Adipocyte (in vitro differentiated cells): ENCODE data around the gene TUT1.
"Not testable (repeated sequence)": the region's sequence is repeated elsewhere in the genome, so short reads cannot be mapped to it uniquely, and the experiment has no call there.

Experiments
- DNase-seq: peaks from one replicate; pipeline ENCODE4 v3.0.0-alpha.2; 2015; ENCODE audit warnings: low read depth
- H3K27me3 ChIP-seq: replicated peaks from 2 replicates; pipeline ENCODE4 v1.7.0; 2013; ENCODE audit warnings: mild to moderate bottlenecking, low read length, moderate library complexity; ENCODE audit not compliant: control insufficient read depth, insufficient read depth
- H3K36me3 ChIP-seq: 2 replicates; pipeline ENCODE4 v1.7.0; 2013; ENCODE audit warnings: low read length, mild to moderate bottlenecking, moderate library complexity; ENCODE audit not compliant: control insufficient read depth, insufficient read depth, severe bottlenecking
- H3K4me1 ChIP-seq: 2 replicates; pipeline ENCODE4 v1.7.0; 2013; ENCODE audit warnings: mild to moderate bottlenecking, low read length, moderate library complexity; ENCODE audit not compliant: control insufficient read depth, insufficient read depth
- H3K4me3 ChIP-seq: 2 replicates; pipeline ENCODE4 v1.7.0; 2013; ENCODE audit warnings: mild to moderate bottlenecking, low read length, moderate library complexity
- H3K9ac ChIP-seq: 2 replicates; pipeline ENCODE4 v1.7.0; 2013; ENCODE audit warnings: mild to moderate bottlenecking, low read length, moderate library complexity
- H3K9me3 ChIP-seq: 2 replicates; pipeline ENCODE4 v1.7.0; 2013; ENCODE audit warnings: mild to moderate bottlenecking, low read length, moderate library complexity; ENCODE audit not compliant: control insufficient read depth

TUT1 gene

GRCh38 chr11:62553080-62553838, 38.1 kb downstream of the TUT1 start:
- Histone ChIP-seq H3K9me3 (no peaks in the 10 kb centered on the region), H3K9ac (peak overlapping the region; percentile 89), H3K36me3 (peaks cover 3% of the 10 kb centered on the region), H3K27me3 (no peaks in the 10 kb centered on the region), H3K4me3 (peak overlapping the region; percentile 74), H3K4me1 (peaks cover 57% of the 10 kb centered on the region)
- peak; percentile 95 for DNase-seq

GRCh38 chr11:62552485-62553079, 38.7 kb downstream of the TUT1 start:
- peaks cover 62% of the 10 kb centered on the region for H3K4me1 ChIP-seq
- H3K9me3 ChIP-seq: no peaks in the 10 kb centered on the region
- no peaks in the 10 kb centered on the region for H3K27me3 ChIP-seq
- H3K9ac ChIP-seq: peak overlapping the region; percentile 89
- peak overlapping the region; percentile 74 for H3K4me3 ChIP-seq
- H3K36me3 ChIP-seq: no peaks in the 10 kb centered on the region
- DNase-seq: peak; percentile 48

- not testable (repeated sequence) for DNase-seq, H3K9ac ChIP-seq, H3K36me3 ChIP-seq, H3K27me3 ChIP-seq, H3K4me3 ChIP-seq, H3K9me3 ChIP-seq
- peaks cover 44% of the 10 kb centered on the region for H3K4me1 ChIP-seq
Measured at GRCh38 chr11:62550478-62550877, 40.8 kb downstream of the TUT1 start.

GRCh38 chr11:62548545-62549335, 42.6 kb downstream of the TUT1 start:
- H3K4me3 ChIP-seq: no peak overlapping the region

GRCh38 chr11:62547691-62548281, 43.5 kb downstream of the TUT1 start:
- no peaks in the 10 kb centered on the region for H3K36me3 ChIP-seq
- H3K4me1 ChIP-seq: peaks cover 21% of the 10 kb centered on the region
- H3K9ac ChIP-seq: peak overlapping the region; percentile 95
- peak overlapping the region; percentile 87 for H3K4me3 ChIP-seq
- H3K27me3 ChIP-seq: no peaks in the 10 kb centered on the region
- no peaks in the 10 kb centered on the region for H3K9me3 ChIP-seq
- DNase-seq: no peak

More at GRCh38 chr11:62548545-62549335, 42.6 kb downstream of the TUT1 start:
- DNase-seq: no peak
- H3K9ac ChIP-seq: no peak overlapping the region
- H3K36me3 ChIP-seq: no peaks in the 10 kb centered on the region
- H3K4me1 ChIP-seq: peaks cover 27% of the 10 kb centered on the region
- no peaks in the 10 kb centered on the region for H3K27me3 ChIP-seq
- H3K9me3 ChIP-seq: no peaks in the 10 kb centered on the region

- no peaks in the 10 kb centered on the region for H3K9me3 ChIP-seq
- no peaks in the 10 kb centered on the region for H3K36me3 ChIP-seq
- H3K4me1 ChIP-seq: peaks cover 22% of the 10 kb centered on the region
- peak overlapping the region; percentile 95 for H3K9ac ChIP-seq
- no peaks in the 10 kb centered on the region for H3K27me3 ChIP-seq
- peak; percentile 74 for DNase-seq
- H3K4me3 ChIP-seq: peak overlapping the region; percentile 87
Measured at GRCh38 chr11:62546929-62547625, 44.2 kb downstream of the TUT1 start.

- H3K27me3 ChIP-seq: no peaks in the 10 kb centered on the region
- H3K36me3 ChIP-seq: no peaks in the 10 kb centered on the region
- peak; percentile 91 for DNase-seq
- peak within 1 kb of the TSS; percentile 94 for H3K4me3 ChIP-seq
- no peaks in the 10 kb centered on the region for H3K9me3 ChIP-seq
- H3K4me1 ChIP-seq: peaks cover 23% of the 10 kb centered on the region
- peak within 1 kb of the TSS; percentile 100 for H3K9ac ChIP-seq
Measured at GRCh38 chr11:62546244-62546928, 44.9 kb downstream of the TUT1 start, which contains the start of gene AHNAK. Gene AHNAK, minus strand, starts transcription at chr11:62546806. Its CDS starts 10,708 bp downstream, at chr11:62536098.

GRCh38 chr11:62545437-62546243, 45.7 kb downstream of the TUT1 start:
- H3K4me3 ChIP-seq: peak overlapping the region; percentile 94
- peak overlapping the region; percentile 100 for H3K9ac ChIP-seq
- DNase-seq: peak; percentile 95
- H3K36me3 ChIP-seq: no peaks in the 10 kb centered on the region
- H3K27me3 ChIP-seq: no peaks in the 10 kb centered on the region
- H3K4me1 ChIP-seq: peaks cover 30% of the 10 kb centered on the region
- no peaks in the 10 kb centered on the region for H3K9me3 ChIP-seq

GRCh38 chr11:62544581-62545436, 46.5 kb downstream of the TUT1 start:
- Histone ChIP-seq H3K4me3 (peak overlapping the region; percentile 94), H3K4me1 (peaks cover 38% of the 10 kb centered on the region), H3K27me3 (no peaks in the 10 kb centered on the region), H3K9me3 (no peaks in the 10 kb centered on the region), H3K9ac (peak overlapping the region; percentile 100), H3K36me3 (no peaks in the 10 kb centered on the region)
- peak; percentile 58 for DNase-seq
